Measurements from ENCODE around the gene AGRN. TPM values are rescaled to one million over a fixed set of nuclear protein-coding genes. Genes with fewer than 3 reads are reported as not detected.
"Not testable (repeated sequence)": the region's sequence is repeated elsewhere in the genome, so short reads cannot be mapped to it uniquely, and the experiment has no call there.

Gene AGRN
- total RNA-seq, 1 donor = 95.9 TPM

GRCh38 chr1:973459-974292 lies 46.2 kb upstream of the AGRN start:
- TF ChIP-seq CTCF (IDR thresholded peaks at IDR 0.05; ENCODE audit: insufficient read depth, low read depth, low read length) = no peak
- no peak for DNase-seq (ENCODE audit: low read depth)
- no peak overlapping the region for H3K4me3 ChIP-seq (ENCODE audit: low read depth, low read length)

- TF ChIP-seq CTCF (IDR thresholded peaks at IDR 0.05; ENCODE audit: insufficient read depth, low read depth, low read length) = no peak
- H3K4me3 ChIP-seq (ENCODE audit: low read depth, low read length) = no peak overlapping the region
- DNase-seq (ENCODE audit: low read depth) = no peak
Observed at GRCh38 chr1:974293-974640, 45.7 kb upstream of the AGRN start.

- no peak for DNase-seq (ENCODE audit: low read depth)
- H3K4me3 ChIP-seq (ENCODE audit: low read depth, low read length) = no peak overlapping the region
- TF ChIP-seq CTCF (IDR thresholded peaks at IDR 0.05; ENCODE audit: insufficient read depth, low read depth, low read length) = no peak
Observed at GRCh38 chr1:974687-975328, 45.1 kb upstream of the AGRN start.

GRCh38 chr1:975365-975764 lies 44.6 kb upstream of the AGRN start:
- no peak for TF ChIP-seq CTCF (IDR thresholded peaks at IDR 0.05; ENCODE audit: insufficient read depth, low read depth, low read length)
- DNase-seq (ENCODE audit: low read depth) = no peak
- H3K4me3 ChIP-seq (ENCODE audit: low read depth, low read length) = no peak overlapping the region

GRCh38 chr1:975896-976683 lies 43.8 kb upstream of the AGRN start:
- peak overlapping the region; percentile 45 for H3K4me3 ChIP-seq (ENCODE audit: low read depth, low read length)
- peak; percentile 44 for DNase-seq (ENCODE audit: low read depth)
- peak; percentile 51 for TF ChIP-seq CTCF (IDR thresholded peaks at IDR 0.05; ENCODE audit: insufficient read depth, low read depth, low read length)

- not testable (repeated sequence) for DNase-seq (ENCODE audit: low read depth)
Observed at GRCh38 chr1:976791-977190, 43.1 kb upstream of the AGRN start.

More at GRCh38 chr1:976791-977190, 43.1 kb upstream of the AGRN start:
- H3K4me3 ChIP-seq (ENCODE audit: low read depth, low read length) = not testable (repeated sequence)

Measured in fibroblast of villous mesenchyme (primary cell).